K562 (cell line): ENCODE results near the gene TARS2. TPM values are rescaled to one million over a fixed set of nuclear protein-coding genes. Genes with fewer than 3 reads are reported as not detected.

Source experiments
- BACH1 ChIP-seq: fragments of 200-800 bp; sonication (Bioruptor generic); IDR thresholded peaks from 2 replicates; pipeline ENCODE4 v1.6.1; 2016; ENCODE audit warnings: missing genetic modification characterization, missing compliant biosample characterization
- GATAD2B ChIP-seq: fragments of 450-650 bp; IDR thresholded peaks from 2 replicates; pipeline ENCODE4 v1.6.1; 2017; ENCODE audit warnings: mild to moderate bottlenecking, borderline replicate concordance
- KDM5B ChIP-seq: fragments of 200-600 bp; sonication (generic); IDR thresholded peaks from 2 replicates; pipeline ENCODE4 v1.6.1; 2012; ENCODE audit warnings: low read depth, mild to moderate bottlenecking, moderate library complexity, low read length, control low read depth, inconsistent platforms; ENCODE audit not compliant: insufficient replicate concordance
- KLF1 ChIP-seq: fragments of 450-650 bp; IDR thresholded peaks from 2 replicates; pipeline ENCODE4 v1.6.1; 2016; ENCODE audit warnings: missing genetic modification characterization, missing compliant biosample characterization
- MCM7 ChIP-seq, 2 experiments: fragments of 450-650 bp; IDR thresholded peaks; 2 replicates each; pipeline ENCODE4 v1.6.1; 2016 to 2018
- MYBL2 ChIP-seq, 2 experiments: fragments of 450-650 bp in 1 of 2; sonication (generic) in 1 of 2; formaldehyde crosslinking in 1 of 2; IDR thresholded peaks; 2 replicates each; pipeline versions ENCODE4 v1.6.1 to v1.8.1; 2017 to 2022; ENCODE audit warnings: borderline replicate concordance in 1 of 2, inconsistent platforms in 1 of 2, low read depth in 1 of 2, mild to moderate bottlenecking in 1 of 2, missing genetic modification reagents in 1 of 2, moderate library complexity in 1 of 2
- NFE2 ChIP-seq: IDR thresholded peaks from 2 replicates; pipeline ENCODE4 v1.6.1; 2014; ENCODE audit warnings: antibody characterized with exemption, low read depth
- PHF20 ChIP-seq: fragments of 450-650 bp; IDR thresholded peaks from 2 replicates; pipeline ENCODE4 v1.6.1; 2018; ENCODE audit not compliant: partially characterized antibody
- POLR2G ChIP-seq: fragments of 200-400 bp; formaldehyde crosslinking; IDR thresholded peaks from 2 replicates; pipeline ENCODE4 v1.6.1; 2017; ENCODE audit warnings: low read depth, mild to moderate bottlenecking, antibody characterized with exemption, low read length, moderate library complexity
- SIN3A ChIP-seq, 2 experiments: fragments of 150-350 bp in 1 of 2; IDR thresholded peaks; 2 replicates each; pipeline ENCODE4 v1.6.1; 2011 to 2016; ENCODE audit warnings: borderline replicate concordance in 2 of 2, low read depth in 2 of 2, low read length in 2 of 2, mild to moderate bottlenecking in 2 of 2, moderate library complexity in 2 of 2; ENCODE audit not compliant: control insufficient read depth in 1 of 2
- SMARCC2 ChIP-seq: fragments of 450-650 bp; IDR thresholded peaks from 2 replicates; pipeline ENCODE4 v1.6.1; 2017; ENCODE audit warnings: antibody characterized with exemption, moderate library complexity, mild to moderate bottlenecking, low read depth
- TSC22D4 ChIP-seq: fragments of 450-650 bp; IDR thresholded peaks from 2 replicates; pipeline ENCODE4 v1.6.1; 2016; ENCODE audit warnings: missing genetic modification characterization, missing biosample characterization, control low read depth
- ZNF384 ChIP-seq: IDR thresholded peaks from 2 replicates; pipeline ENCODE4 v1.6.1; 2012; ENCODE audit warnings: low read depth, low read length, improper control_type of control experiment
- ZNF668 ChIP-seq: fragments of 250-450 bp; sonication (Bioruptor Pico); IDR thresholded peaks from 2 replicates; pipeline ENCODE4 v1.8.0; 2022; ENCODE audit warnings: mild to moderate bottlenecking, inconsistent platforms
- ZSCAN29 ChIP-seq: fragments of 450-650 bp; IDR thresholded peaks from 2 replicates; pipeline ENCODE4 v1.6.1; 2017
- polyA plus RNA-seq, 8 experiments: library from polyadenylated mRNA; depleted of rRNA in 4 of 8; stranded (reverse) in 5 of 8; unstranded in 3 of 8; fragments of >200 nt; fragmentation: Nextera tagmentation in 2 of 8; fragmentation: Illumina TruSeq in 1 of 8; extraction: Ambion mirVana in 2 of 8; extraction: Trizol in 1 of 8; gene quantifications; 2 replicates each; pipeline versions ENCODE4 v1.2.1 to v1.2.3, GENCODE V29; 2011 to 2014; ENCODE audit warnings: inconsistent platforms in 1 of 8, missing spikeins in 1 of 8
- total RNA-seq, 7 experiments: library from RNA; depleted of rRNA in 6 of 7; stranded (reverse); fragments of >200 nt in 6 of 7; fragmentation: Illumina TruSeq in 2 of 7; extraction: Trizol in 2 of 7; gene quantifications; 2 replicates each; pipeline versions ENCODE4 v1.2.1 to v1.2.3, GENCODE V29; 2011 to 2021; ENCODE audit warnings: low replicate concordance in 1 of 7
- TF ChIP-seq, protein P1 (sequence below): fragments of 200-800 bp; sonication (Bioruptor generic); IDR thresholded peaks from 2 replicates; pipeline ENCODE4 v1.6.1; 2017; ENCODE audit warnings: missing genetic modification characterization, missing compliant biosample characterization
- TF ChIP-seq, protein P2 (sequence below): sonication (generic); formaldehyde crosslinking; IDR thresholded peaks from 2 replicates; pipeline ENCODE4 v1.8.0; 2022; ENCODE audit warnings: mild to moderate bottlenecking, missing genetic modification reagents, borderline replicate concordance
- TF ChIP-seq, protein P3 (sequence below), 2 experiments: fragments of 450-650 bp in 1 of 2; sonication (generic) in 1 of 2; formaldehyde crosslinking; conservative IDR thresholded peaks; 2 replicates each; pipeline versions ENCODE4 v1.4.0 to v1.8.1; 2020 to 2022; ENCODE audit warnings: mild to moderate bottlenecking in 1 of 2, missing genetic modification reagents in 1 of 2

TARS2 gene
- total and polyA plus RNA-seq, 9 of the 15 experiments (the other 6 are each of a cell fraction or from before 2014, with no cell fraction given), result 17.0 to 64.2 (median 39.4) TPM

DNA sequence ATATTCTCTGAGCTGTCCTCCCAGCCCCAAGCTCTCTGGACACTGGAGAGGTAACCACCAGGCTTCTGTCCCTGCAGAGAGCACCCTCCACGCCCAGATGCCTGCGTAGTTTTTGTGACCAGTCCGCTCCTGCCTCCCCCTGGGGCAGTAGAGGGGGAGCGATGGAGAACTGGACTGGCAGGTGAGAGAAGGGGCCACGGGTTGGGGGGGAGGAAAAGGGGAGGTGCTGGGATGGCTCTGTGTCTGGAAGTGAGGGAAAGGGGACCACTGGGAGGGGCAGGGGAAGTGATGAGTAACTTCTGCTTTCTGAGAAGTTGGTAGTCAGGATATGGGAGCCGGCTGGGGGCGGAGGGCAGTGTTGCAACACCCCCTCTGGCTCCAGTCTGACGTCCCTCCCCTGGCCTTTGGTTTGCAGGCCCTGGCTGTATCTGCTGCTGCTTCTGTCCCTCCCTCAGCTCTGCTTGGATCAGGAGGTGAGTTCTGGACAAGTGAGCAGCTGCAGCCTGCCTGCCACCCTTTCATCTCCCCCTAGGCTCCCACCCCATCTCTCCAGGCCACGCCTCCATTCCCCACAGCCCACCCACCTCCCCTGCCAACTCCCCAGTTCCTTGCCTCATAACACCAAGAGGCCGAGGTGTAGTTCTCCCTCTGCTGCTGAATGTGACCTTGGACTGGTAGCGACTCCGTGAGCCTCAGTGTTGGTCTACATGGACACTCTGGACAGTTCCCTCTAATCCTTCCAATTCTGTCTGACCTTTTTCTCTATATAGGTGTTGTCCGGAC is 65.1 kb downstream of the TARS2 start (continued):
- 0 out of 2 replicates have a peak, but pooled peaks have one; percentile 15 for TF ChIP-seq NFE2
- no peak for TF ChIP-seq ZSCAN29
- no peak for TF ChIP-seq TSC22D4 (tag)
- no peak for TF ChIP-seq MYBL2 (IDR thresholded peaks at IDR 0.05; ENCODE audit: low read depth)
- no peak for TF ChIP-seq MYBL2 (CRISPR knock-in tag; IDR thresholded peaks at IDR 0.05; ENCODE audit: borderline replicate concordance)
- peak; percentile 29 for TF ChIP-seq KDM5B
- no peak for TF ChIP-seq PHF20
- no peak for TF ChIP-seq KLF1 (tag)
- no peak for TF ChIP-seq SIN3A (IDR thresholded peaks at IDR 0.05; ENCODE audit: borderline replicate concordance in 2 of 2, control insufficient read depth in 1 of 2, low read depth in 2 of 2, low read length in 2 of 2)
- TF ChIP-seq BACH1 (tag), result no peak
- TF ChIP-seq GATAD2B, result no peak
- no peak for TF ChIP-seq ZNF384
- TF ChIP-seq, protein P1, sequence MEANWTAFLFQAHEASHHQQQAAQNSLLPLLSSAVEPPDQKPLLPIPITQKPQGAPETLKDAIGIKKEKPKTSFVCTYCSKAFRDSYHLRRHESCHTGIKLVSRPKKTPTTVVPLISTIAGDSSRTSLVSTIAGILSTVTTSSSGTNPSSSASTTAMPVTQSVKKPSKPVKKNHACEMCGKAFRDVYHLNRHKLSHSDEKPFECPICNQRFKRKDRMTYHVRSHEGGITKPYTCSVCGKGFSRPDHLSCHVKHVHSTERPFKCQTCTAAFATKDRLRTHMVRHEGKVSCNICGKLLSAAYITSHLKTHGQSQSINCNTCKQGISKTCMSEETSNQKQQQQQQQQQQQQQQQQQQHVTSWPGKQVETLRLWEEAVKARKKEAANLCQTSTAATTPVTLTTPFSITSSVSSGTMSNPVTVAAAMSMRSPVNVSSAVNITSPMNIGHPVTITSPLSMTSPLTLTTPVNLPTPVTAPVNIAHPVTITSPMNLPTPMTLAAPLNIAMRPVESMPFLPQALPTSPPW (CRISPR knock-in tag), result peak; percentile 90
- TF ChIP-seq, protein P2, sequence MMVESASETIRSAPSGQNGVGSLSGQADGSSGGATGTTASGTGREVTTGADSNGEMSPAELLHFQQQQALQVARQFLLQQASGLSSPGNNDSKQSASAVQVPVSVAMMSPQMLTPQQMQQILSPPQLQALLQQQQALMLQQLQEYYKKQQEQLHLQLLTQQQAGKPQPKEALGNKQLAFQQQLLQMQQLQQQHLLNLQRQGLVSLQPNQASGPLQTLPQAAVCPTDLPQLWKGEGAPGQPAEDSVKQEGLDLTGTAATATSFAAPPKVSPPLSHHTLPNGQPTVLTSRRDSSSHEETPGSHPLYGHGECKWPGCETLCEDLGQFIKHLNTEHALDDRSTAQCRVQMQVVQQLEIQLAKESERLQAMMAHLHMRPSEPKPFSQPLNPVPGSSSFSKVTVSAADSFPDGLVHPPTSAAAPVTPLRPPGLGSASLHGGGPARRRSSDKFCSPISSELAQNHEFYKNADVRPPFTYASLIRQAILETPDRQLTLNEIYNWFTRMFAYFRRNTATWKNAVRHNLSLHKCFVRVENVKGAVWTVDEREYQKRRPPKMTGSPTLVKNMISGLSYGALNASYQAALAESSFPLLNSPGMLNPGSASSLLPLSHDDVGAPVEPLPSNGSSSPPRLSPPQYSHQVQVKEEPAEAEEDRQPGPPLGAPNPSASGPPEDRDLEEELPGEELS, result no peak
- TF ChIP-seq, protein P3, sequence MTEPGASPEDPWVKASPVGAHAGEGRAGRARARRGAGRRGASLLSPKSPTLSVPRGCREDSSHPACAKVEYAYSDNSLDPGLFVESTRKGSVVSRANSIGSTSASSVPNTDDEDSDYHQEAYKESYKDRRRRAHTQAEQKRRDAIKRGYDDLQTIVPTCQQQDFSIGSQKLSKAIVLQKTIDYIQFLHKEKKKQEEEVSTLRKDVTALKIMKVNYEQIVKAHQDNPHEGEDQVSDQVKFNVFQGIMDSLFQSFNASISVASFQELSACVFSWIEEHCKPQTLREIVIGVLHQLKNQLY (CRISPR knock-in tag; conservative IDR thresholded peaks at IDR 0.05), result no peak
- peak; percentile 51; the same call in 1 of the 2 replicates for TF ChIP-seq SMARCC2
- TF ChIP-seq POLR2G, result no peak
- no peak for TF ChIP-seq MCM7 (IDR thresholded peaks at IDR 0.05)
- no peak for TF ChIP-seq ZNF668 (CRISPR knock-in tag)
